BLaER1 treated with 17β-estradiol and CSF1 and Interleukin-3, amounts not matched to agents 10 nM and 100 nM (cell line): ENCODE measurements around the gene NR5A2.

Experiments used
- H3K27ac ChIP-seq, 11 experiments: shearing (Covaris generic); formaldehyde crosslinking; 2 replicates each; pipeline ENCODE4 v1.8.1; 2022
- H3K27me3 ChIP-seq, 11 experiments: shearing (Covaris generic); formaldehyde crosslinking; 2 replicates each; pipeline ENCODE4 v1.8.1; 2022
- H3K36me3 ChIP-seq, 11 experiments: shearing (Covaris generic); formaldehyde crosslinking; 2 replicates each; pipeline ENCODE4 v1.8.1; 2022
- H3K4me1 ChIP-seq, 10 experiments: shearing (Covaris generic); formaldehyde crosslinking; 2 replicates each; pipeline ENCODE4 v1.8.1; 2022
- H3K4me2 ChIP-seq, 11 experiments: shearing (Covaris generic); formaldehyde crosslinking; 2 replicates each; pipeline ENCODE4 v1.8.1; 2022
- H3K4me3 ChIP-seq, 10 experiments: shearing (Covaris generic); formaldehyde crosslinking; 2 replicates each; pipeline ENCODE4 v1.8.1; 2022
- H3K9ac ChIP-seq, 11 experiments: shearing (Covaris generic); formaldehyde crosslinking; 2 replicates each; pipeline ENCODE4 v1.8.1; 2022
- H3K9me3 ChIP-seq, 11 experiments: shearing (Covaris generic); formaldehyde crosslinking; replicated peaks in 1 of 11; 2 replicates each; pipeline ENCODE4 v1.8.1; 2022
- H4K20me1 ChIP-seq, 11 experiments: shearing (Covaris generic); formaldehyde crosslinking; 2 replicates each; pipeline ENCODE4 v1.8.1; 2022
- Cebpa-rat ChIP-seq, 11 experiments: shearing (Covaris generic); IDR thresholded peaks; 2 replicates each; pipeline ENCODE4 v1.8.1; 2022

NR5A2 gene

GRCh38 chr1:200096774-200097173 is 69.3 kb downstream of the NR5A2 start:
- no peaks in the 10 kb centered on the region for H3K9me3 ChIP-seq
- H3K36me3 ChIP-seq, result no peaks in the 10 kb centered on the region
- no peaks in the 10 kb centered on the region for H3K27me3 ChIP-seq
- no peaks in the 10 kb centered on the region for H4K20me1 ChIP-seq
- H3K4me2 ChIP-seq, result no peak overlapping the region
- no peak overlapping the region for H3K27ac ChIP-seq
- TF ChIP-seq Cebpa-rat (IDR thresholded peaks at IDR 0.05), result no peak
- no peak overlapping the region for H3K4me3 ChIP-seq
- no peaks in the 10 kb centered on the region; a peak in 1 of 20 replicates for H3K4me1 ChIP-seq
- H3K9ac ChIP-seq, result no peak overlapping the region

DNA sequence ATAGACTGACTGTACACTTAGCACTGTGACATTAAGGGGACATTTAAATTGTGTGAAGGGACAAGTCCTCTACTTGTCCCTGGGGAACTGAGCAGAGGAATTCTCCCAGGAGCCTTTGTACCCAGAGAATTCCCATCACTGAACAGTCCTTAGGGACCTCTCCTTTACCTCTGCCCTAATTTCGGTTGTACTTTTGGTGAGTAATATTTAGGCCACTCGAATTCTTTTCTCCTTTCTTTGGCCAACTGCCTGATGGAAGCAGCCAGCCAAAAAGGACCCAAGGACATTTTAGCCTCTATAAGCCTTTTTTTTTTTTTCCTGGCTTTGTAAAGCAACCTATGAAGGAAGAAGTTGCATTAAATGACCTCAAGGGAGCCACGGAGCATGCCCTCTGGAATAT is 71.5 kb downstream of the NR5A2 start:
- Histone ChIP-seq H3K9me3 (no peaks in the 10 kb centered on the region), H3K9ac (no peak overlapping the region), H3K4me2 (no peak overlapping the region), H3K27me3 (no peaks in the 10 kb centered on the region), H3K4me3 (no peak overlapping the region), H4K20me1 (no peaks in the 10 kb centered on the region), H3K36me3 (no peaks in the 10 kb centered on the region), H3K27ac (no peak overlapping the region), H3K4me1 (no peaks in the 10 kb centered on the region; a peak in 1 of 20 replicates)
- TF ChIP-seq Cebpa-rat (IDR thresholded peaks at IDR 0.05), result no peak

DNA sequence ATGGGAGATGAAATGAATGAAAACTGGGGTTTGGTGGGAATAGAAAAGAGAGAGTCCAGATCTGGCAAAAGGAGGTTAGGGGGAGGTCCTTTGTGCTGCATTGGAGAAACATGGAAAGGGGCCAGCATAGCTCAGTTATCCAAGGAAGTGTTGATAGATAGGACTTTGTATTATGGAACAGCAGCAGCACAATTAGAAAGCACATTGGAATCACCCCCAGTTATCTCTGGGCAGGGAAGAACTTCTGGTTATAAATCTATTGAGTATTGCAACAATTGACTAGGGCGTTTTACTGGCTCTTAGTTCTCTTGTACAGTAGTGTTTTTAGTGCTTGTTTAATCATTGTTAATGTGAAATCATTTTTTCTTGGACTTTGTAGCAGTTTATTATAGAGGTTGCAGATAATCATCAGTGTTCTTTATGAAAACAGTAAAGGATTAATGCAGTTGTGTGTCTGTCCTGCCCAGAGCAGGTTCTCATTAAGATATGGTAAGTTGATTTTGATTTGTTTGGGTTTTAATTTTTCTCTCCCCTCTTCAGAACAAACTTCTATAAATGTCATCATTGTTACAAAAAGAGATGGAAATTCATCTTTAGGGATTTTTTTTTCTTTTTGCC is 76.6 kb downstream of the NR5A2 start:
- H3K27me3 ChIP-seq, result no peaks in the 10 kb centered on the region
- H3K9me3 ChIP-seq, result no peaks in the 10 kb centered on the region
- no peak overlapping the region for H3K9ac ChIP-seq
- no peak overlapping the region for H3K4me3 ChIP-seq
- H4K20me1 ChIP-seq, result no peaks in the 10 kb centered on the region
- TF ChIP-seq Cebpa-rat (IDR thresholded peaks at IDR 0.05), result no peak
- H3K4me1 ChIP-seq, result peaks cover 0 to 8% (median 3%) of the 10 kb centered on the region in 10 experiments; a peak in 7 of 20 replicates
- H3K27ac ChIP-seq, result no peak overlapping the region
- H3K4me2 ChIP-seq, result no peak overlapping the region
- H3K36me3 ChIP-seq, result no peaks in the 10 kb centered on the region

DNA sequence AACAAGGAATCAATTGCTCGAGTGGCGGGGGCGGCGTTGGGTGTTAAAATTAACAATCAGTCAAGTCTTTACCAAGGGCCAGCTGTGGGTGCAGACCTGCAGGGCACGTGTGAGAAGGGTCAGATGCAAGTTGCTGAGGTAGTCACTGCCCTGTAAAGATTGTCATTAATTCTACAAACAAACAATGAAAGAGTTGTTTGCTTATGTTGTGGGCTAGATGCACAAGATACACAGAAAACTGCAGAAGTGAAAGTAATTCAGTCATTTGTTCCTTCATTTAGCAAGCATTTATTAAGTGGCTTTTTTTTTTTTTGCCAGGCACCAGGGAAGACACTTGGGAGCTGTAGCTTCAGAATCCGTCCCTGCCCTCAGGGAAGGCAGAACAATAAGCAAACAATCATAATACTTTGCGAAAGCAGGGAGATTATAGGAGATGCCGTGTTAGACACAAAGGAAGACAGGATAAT is 79.5 kb downstream of the NR5A2 start:
- Histone ChIP-seq H3K27me3 (no peaks in the 10 kb centered on the region), H3K9me3 (no peaks in the 10 kb centered on the region), H3K36me3 (no peaks in the 10 kb centered on the region), H3K9ac (no peak overlapping the region), H3K4me1 (peaks cover 0 to 8% (median 3%) of the 10 kb centered on the region in 10 experiments; a peak in 7 of 20 replicates), H3K4me3 (no peak overlapping the region), H3K27ac (no peak overlapping the region), H3K4me2 (peak overlapping the region in 2 of 11 experiments; percentile 23 to 39; a peak in 3 of 22 replicates), H4K20me1 (no peaks in the 10 kb centered on the region)
- TF ChIP-seq Cebpa-rat (IDR thresholded peaks at IDR 0.05), result no peak

DNA sequence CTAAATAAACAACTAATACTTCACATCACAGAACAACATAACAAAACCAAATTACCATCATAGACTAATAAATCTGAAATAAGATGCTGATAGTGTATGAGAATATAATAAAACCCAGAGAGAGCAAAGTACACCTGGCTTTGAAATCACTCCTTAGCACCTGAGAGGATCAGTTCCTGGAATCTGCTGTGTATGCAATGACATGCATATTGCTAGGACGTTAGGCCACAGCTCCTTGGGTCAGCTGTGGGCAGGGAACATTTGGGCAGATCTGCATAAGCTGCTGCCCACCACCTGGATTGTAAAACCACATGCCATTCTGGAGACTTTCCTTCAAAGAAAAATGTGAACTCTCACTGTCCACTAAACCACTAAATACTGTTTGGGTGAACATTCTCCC is 81.1 kb downstream of the NR5A2 start:
- Histone ChIP-seq H3K27me3 (no peaks in the 10 kb centered on the region), H3K27ac (no peak overlapping the region), H3K9me3 (no peaks in the 10 kb centered on the region), H3K4me2 (no peak overlapping the region), H4K20me1 (no peaks in the 10 kb centered on the region), H3K4me3 (no peak overlapping the region), H3K9ac (no peak overlapping the region), H3K4me1 (peaks cover 0 to 8% (median 3%) of the 10 kb centered on the region in 10 experiments; a peak in 7 of 20 replicates), H3K36me3 (no peaks in the 10 kb centered on the region)
- TF ChIP-seq Cebpa-rat (IDR thresholded peaks at IDR 0.05), result no peak

GRCh38 chr1:200112290-200112689 is 84.8 kb downstream of the NR5A2 start:
- Histone ChIP-seq H3K27ac (no peak overlapping the region), H3K4me1 (peaks cover 0 to 10% (median 6%) of the 10 kb centered on the region in 10 experiments; a peak in 10 of 20 replicates), H3K4me2 (no peak overlapping the region), H3K4me3 (no peak overlapping the region), H4K20me1 (no peaks in the 10 kb centered on the region), H3K36me3 (no peaks in the 10 kb centered on the region), H3K27me3 (no peaks in the 10 kb centered on the region), H3K9me3 (no peaks in the 10 kb centered on the region), H3K9ac (no peak overlapping the region)
- TF ChIP-seq Cebpa-rat (IDR thresholded peaks at IDR 0.05), result no peak

GRCh38 chr1:200115532-200115931 is 88.0 kb downstream of the NR5A2 start:
- Histone ChIP-seq H3K36me3 (no peaks in the 10 kb centered on the region), H3K4me3 (no peak overlapping the region), H3K4me2 (0 out of 22 replicates have a peak overlapping the region, but pooled peaks of 1 of the 11 experiments have one; percentile 9), H3K9me3 (no peaks in the 10 kb centered on the region), H3K4me1 (peaks cover 0 to 10% (median 0%) of the 10 kb centered on the region in 10 experiments; a peak in 5 of 20 replicates), H3K9ac (no peak overlapping the region), H3K27ac (no peak overlapping the region), H4K20me1 (no peaks in the 10 kb centered on the region), H3K27me3 (no peaks in the 10 kb centered on the region)
- no peak for TF ChIP-seq Cebpa-rat (IDR thresholded peaks at IDR 0.05)

GRCh38 chr1:200116324-200116723 is 88.8 kb downstream of the NR5A2 start:
- Histone ChIP-seq H3K36me3 (no peaks in the 10 kb centered on the region), H3K27ac (no peak overlapping the region), H3K4me1 (peaks cover 0 to 10% (median 0%) of the 10 kb centered on the region in 10 experiments; a peak in 5 of 20 replicates), H3K9ac (no peak overlapping the region), H3K9me3 (no peaks in the 10 kb centered on the region), H3K4me3 (no peak overlapping the region), H4K20me1 (no peaks in the 10 kb centered on the region), H3K27me3 (no peaks in the 10 kb centered on the region), H3K4me2 (no peak overlapping the region)
- TF ChIP-seq Cebpa-rat (IDR thresholded peaks at IDR 0.05), result no peak

DNA sequence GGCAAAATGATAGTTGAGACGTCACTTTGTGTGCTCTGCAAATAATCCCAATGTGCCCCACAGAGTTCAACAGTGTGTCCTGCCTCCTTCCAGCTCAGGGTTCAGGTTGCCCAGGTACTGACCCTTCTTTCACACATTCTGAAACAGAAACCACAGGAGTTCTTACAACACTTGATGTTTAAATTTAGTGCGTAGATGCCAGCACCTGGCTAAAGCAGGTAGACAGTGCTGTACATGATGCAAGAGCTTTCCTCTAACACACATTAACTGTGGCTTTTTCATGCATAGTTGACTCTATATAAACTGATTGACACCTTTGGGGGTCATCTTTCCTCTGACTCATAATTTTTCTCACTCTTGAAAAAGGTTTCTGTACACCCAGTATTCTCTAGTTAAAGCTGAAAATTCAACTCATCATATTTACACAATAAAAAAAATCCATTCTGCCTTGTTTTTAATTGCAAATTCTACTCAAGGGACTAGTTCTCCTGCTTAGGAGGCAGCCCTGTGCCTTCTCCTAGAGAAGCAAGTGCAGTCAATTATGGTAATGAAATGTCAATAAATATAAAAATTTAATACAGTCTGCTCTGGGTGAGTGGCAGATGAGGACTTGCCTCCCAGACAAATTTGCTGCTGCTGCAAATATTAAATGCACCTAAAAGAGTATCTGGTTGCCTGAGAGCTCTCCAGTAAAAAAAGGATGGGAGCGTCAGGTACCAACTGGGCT is 91.4 kb downstream of the NR5A2 start:
- TF ChIP-seq Cebpa-rat (IDR thresholded peaks at IDR 0.05), result no peak
- no peaks in the 10 kb centered on the region for H3K27me3 ChIP-seq

More for the DNA sequence above, 91.4 kb downstream of the NR5A2 start:
- no peaks in the 10 kb centered on the region for H3K9me3 ChIP-seq
- no peak overlapping the region for H3K4me2 ChIP-seq
- no peak overlapping the region for H3K27ac ChIP-seq
- H3K4me3 ChIP-seq, result no peak overlapping the region
- no peak overlapping the region for H3K9ac ChIP-seq
- peaks cover 0 to 10% (median 0%) of the 10 kb centered on the region in 10 experiments; a peak in 5 of 20 replicates for H3K4me1 ChIP-seq
- H4K20me1 ChIP-seq, result no peaks in the 10 kb centered on the region
- no peaks in the 10 kb centered on the region for H3K36me3 ChIP-seq
